ENCODE measurements around the gene TRMT10A. TPM values are rescaled to one million over a fixed set of nuclear protein-coding genes. Genes with fewer than 3 reads are reported as not detected.

TRMT10A gene
- polyA plus RNA-seq, 2 of the 4 experiments (the other 2 are of a cell fraction) = 6.8 to 10.6 TPM

- no peak for DNase-seq (ENCODE audit: low read depth in 1 of 2, low spot score in 1 of 2)
These were observed 8.8 kb upstream of the TRMT10A start for GRCh38 chr4:99572527-99573240.

DNA sequence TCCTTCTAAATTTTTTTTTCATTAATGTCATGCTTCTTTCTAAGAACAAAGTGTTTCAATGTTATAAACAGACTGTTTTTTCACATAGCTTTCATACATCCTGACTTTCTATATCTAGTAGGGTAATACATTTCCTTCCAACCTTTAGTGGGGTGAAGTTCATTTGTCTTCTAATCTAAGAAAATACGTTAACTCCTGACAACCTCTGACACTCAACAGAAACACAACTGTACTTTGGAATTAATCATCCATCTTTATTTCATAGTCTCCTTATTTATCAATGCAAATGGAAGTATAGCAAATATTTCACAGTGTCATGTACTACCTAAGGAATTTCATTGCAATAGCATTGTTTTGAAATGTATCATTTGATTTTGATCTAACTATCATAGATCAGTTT is 8.0 kb upstream of the TRMT10A start:
- Histone ChIP-seq H3K9me3 (no peaks in the 10 kb centered on the region), H3K4me2 (no peak overlapping the region), H3K4me1 (no peaks in the 10 kb centered on the region), H3K4me3 (no peak overlapping the region), H3K27ac (no peak overlapping the region)
- TF ChIP-seq TP53 (CRISPR knock-in tag; IDR thresholded peaks at IDR 0.05) (no peak), FOSL2 (IDR thresholded peaks at IDR 0.05) (no peak), FOSL2 (CRISPR knock-in tag; IDR thresholded peaks at IDR 0.05) (no peak)
- WGBS (ENCODE audit: missing lambda C conversion rate) = 38% methylated on average over 1 of the region's 1 CpG
- FAIRE-seq = no peak
- ChIA-PET POLR2A (no interaction called here), CTCF (no interaction called here)
- ATAC-seq = no peak
- no peak for DNase-seq (ENCODE audit: low read depth in 1 of 2, low spot score in 1 of 2)

More at GRCh38 chr4:99572527-99573240, 8.8 kb upstream of the TRMT10A start:
- ATAC-seq (no peak), FAIRE-seq (no peak)
- no peaks in the 10 kb centered on the region for H3K9me3 ChIP-seq
- ChIA-PET POLR2A (no interaction called here), CTCF (no interaction called here)
- WGBS (ENCODE audit: missing lambda C conversion rate) = 37% methylated on average over 6 of the region's 6 CpGs
- no peak overlapping the region for H3K4me2 ChIP-seq
- H3K27ac ChIP-seq = no peak overlapping the region
- no peak overlapping the region for H3K4me3 ChIP-seq
- TF ChIP-seq CBX8 (IDR thresholded peaks at IDR 0.05) = no peak
- TF ChIP-seq EP300 (IDR thresholded peaks at IDR 0.05) = no peak
- TF ChIP-seq MAZ (IDR thresholded peaks at IDR 0.05; ENCODE audit: borderline replicate concordance, low read depth, low read length) = no peak
- TF ChIP-seq, protein P1, sequence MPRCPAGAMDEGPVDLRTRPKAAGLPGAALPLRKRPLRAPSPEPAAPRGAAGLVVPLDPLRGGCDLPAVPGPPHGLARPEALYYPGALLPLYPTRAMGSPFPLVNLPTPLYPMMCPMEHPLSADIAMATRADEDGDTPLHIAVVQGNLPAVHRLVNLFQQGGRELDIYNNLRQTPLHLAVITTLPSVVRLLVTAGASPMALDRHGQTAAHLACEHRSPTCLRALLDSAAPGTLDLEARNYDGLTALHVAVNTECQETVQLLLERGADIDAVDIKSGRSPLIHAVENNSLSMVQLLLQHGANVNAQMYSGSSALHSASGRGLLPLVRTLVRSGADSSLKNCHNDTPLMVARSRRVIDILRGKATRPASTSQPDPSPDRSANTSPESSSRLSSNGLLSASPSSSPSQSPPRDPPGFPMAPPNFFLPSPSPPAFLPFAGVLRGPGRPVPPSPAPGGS (IDR thresholded peaks at IDR 0.05) = no peak
- no peak for TF ChIP-seq POLR2A (IDR thresholded peaks at IDR 0.05; ENCODE audit: low read length)
- no peak for TF ChIP-seq E2F6 (IDR thresholded peaks at IDR 0.05; ENCODE audit: borderline replicate concordance, low read depth)
- TF ChIP-seq EHMT2 (IDR thresholded peaks at IDR 0.05; ENCODE audit: low read depth) = no peak
- no peak for TF ChIP-seq CHD2 (IDR thresholded peaks at IDR 0.05; ENCODE audit: low read length, partially characterized antibody)
- no peak for TF ChIP-seq ZC3H11A (IDR thresholded peaks at IDR 0.05)
- TF ChIP-seq RAD21 (conservative IDR thresholded peaks at IDR 0.05 in 1 of 2, IDR thresholded peaks at IDR 0.05 in 1 of 2) = no peak
- TF ChIP-seq RNF2 (IDR thresholded peaks at IDR 0.05; ENCODE audit: borderline replicate concordance, low read depth) = no peak
- no peaks in the 10 kb centered on the region for H3K4me1 ChIP-seq

GRCh38 chr4:99564921-99565320 is 1.1 kb upstream of the TRMT10A start:
- no peak overlapping the region; the same call in 2 of the 3 replicates for H3K4me2 ChIP-seq
- H3K4me1 ChIP-seq = 0 out of 3 replicates have a peak, but pooled peaks cover 4% of the 10 kb centered on the region
- no peak for FAIRE-seq
- TF ChIP-seq RAD21 (conservative IDR thresholded peaks at IDR 0.05 in 1 of 2, IDR thresholded peaks at IDR 0.05 in 1 of 2) (no peak), NR3C1 (IDR thresholded peaks at IDR 0.05) (no peak), CHD2 (IDR thresholded peaks at IDR 0.05; ENCODE audit: low read length, partially characterized antibody) (no peak), CBX2 (IDR thresholded peaks at IDR 0.05; ENCODE audit: borderline replicate concordance, low read depth) (no peak), FOSB (CRISPR knock-in tag; IDR thresholded peaks at IDR 0.05) (no peak), GATA3 (IDR thresholded peaks at IDR 0.05; ENCODE audit: borderline replicate concordance) (no peak), HOXB5 (CRISPR knock-in tag; IDR thresholded peaks at IDR 0.05) (no peak)
- no peak overlapping the region for H3K4me3 ChIP-seq
- DNase-seq (ENCODE audit: low read depth in 1 of 2, low spot score in 1 of 2) = no peak
- no peaks in the 10 kb centered on the region for H3K9me3 ChIP-seq
- H3K27ac ChIP-seq = no peak overlapping the region
- no peak for ATAC-seq
- CTCF ChIA-PET = interaction anchor here (2.2 kb wide), 1 partner anchor 11 kb away, joined by 8 read pairs; no protein-coding TSS in a partner anchor
- POLR2A ChIA-PET = no interaction called here

DNA sequence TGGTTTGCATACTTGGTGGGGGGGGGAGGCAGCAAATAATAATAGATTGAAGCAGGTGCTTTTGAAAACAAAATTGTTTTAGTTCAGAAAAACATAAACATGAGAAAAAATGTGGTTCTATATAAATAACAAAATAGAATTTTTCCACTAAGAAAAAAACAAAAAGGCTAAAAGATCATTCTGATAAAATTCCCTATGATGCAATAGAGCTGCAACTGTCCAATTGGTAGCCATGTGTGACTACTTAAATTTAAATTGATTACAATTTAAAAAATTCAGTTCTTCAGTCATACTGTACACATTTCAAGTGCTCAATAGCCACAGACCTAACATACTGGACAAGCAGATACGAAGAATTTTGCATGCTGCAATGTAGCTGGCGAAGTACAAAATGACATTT is 11.0 kb downstream of the TRMT10A start:
- WGBS (ENCODE audit: missing lambda C conversion rate) = 94% methylated on average over 2 of the region's 2 CpGs
- H3K4me1 ChIP-seq = no peaks in the 10 kb centered on the region
- ChIA-PET POLR2A (no interaction called here), CTCF (interaction anchor here (2.7 kb wide), 1 partner anchor 256 kb away, joined by 6 read pairs; no protein-coding TSS in a partner anchor)
- DNase-seq (ENCODE audit: low read depth in 1 of 2, low spot score in 1 of 2) (no peak), ATAC-seq (no peak), FAIRE-seq (no peak)
- no peaks in the 10 kb centered on the region for H3K9me3 ChIP-seq
- H3K4me2 ChIP-seq = no peak overlapping the region
- H3K27ac ChIP-seq = no peak overlapping the region
- H3K4me3 ChIP-seq = no peak overlapping the region
- TF ChIP-seq CBX2 (IDR thresholded peaks at IDR 0.05; ENCODE audit: borderline replicate concordance, low read depth) = no peak
- TF ChIP-seq, protein P1 (IDR thresholded peaks at IDR 0.05) = no peak
- TF ChIP-seq, protein P2, sequence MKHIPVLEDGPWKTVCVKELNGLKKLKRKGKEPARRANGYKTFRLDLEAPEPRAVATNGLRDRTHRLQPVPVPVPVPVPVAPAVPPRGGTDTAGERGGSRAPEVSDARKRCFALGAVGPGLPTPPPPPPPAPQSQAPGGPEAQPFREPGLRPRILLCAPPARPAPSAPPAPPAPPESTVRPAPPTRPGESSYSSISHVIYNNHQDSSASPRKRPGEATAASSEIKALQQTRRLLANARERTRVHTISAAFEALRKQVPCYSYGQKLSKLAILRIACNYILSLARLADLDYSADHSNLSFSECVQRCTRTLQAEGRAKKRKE (CRISPR knock-in tag; IDR thresholded peaks at IDR 0.05; ENCODE audit: low read depth) = no peak
- TF ChIP-seq MYC (IDR thresholded peaks at IDR 0.05; ENCODE audit: borderline replicate concordance, low read length) = no peak
- TF ChIP-seq PHF8 (IDR thresholded peaks at IDR 0.05; ENCODE audit: borderline replicate concordance, low read depth) = no peak
- TF ChIP-seq JUN (IDR thresholded peaks at IDR 0.05) = no peak
- no peak for TF ChIP-seq HOXB5 (CRISPR knock-in tag; IDR thresholded peaks at IDR 0.05)
- TF ChIP-seq, protein P3, sequence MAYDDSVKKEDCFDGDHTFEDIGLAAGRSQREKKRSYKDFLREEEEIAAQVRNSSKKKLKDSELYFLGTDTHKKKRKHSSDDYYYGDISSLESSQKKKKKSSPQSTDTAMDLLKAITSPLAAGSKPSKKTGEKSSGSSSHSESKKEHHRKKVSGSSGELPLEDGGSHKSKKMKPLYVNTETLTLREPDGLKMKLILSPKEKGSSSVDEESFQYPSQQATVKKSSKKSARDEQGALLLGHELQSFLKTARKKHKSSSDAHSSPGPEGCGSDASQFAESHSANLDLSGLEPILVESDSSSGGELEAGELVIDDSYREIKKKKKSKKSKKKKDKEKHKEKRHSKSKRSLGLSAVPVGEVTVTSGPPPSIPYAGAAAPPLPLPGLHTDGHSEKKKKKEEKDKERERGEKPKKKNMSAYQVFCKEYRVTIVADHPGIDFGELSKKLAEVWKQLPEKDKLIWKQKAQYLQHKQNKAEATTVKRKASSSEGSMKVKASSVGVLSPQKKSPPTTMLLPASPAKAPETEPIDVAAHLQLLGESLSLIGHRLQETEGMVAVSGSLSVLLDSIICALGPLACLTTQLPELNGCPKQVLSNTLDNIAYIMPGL (CRISPR knock-in tag; IDR thresholded peaks at IDR 0.05; ENCODE audit: borderline replicate concordance) = no peak
- no peak for TF ChIP-seq RNF2 (IDR thresholded peaks at IDR 0.05; ENCODE audit: borderline replicate concordance, low read depth)
- TF ChIP-seq EP300 (IDR thresholded peaks at IDR 0.05) = no peak
- no peak for TF ChIP-seq RARB (CRISPR knock-in tag; IDR thresholded peaks at IDR 0.05)
